Activated B cell treated with CpG ODN at 0.5 μM for 24 hours (primary cell): Measurements from ENCODE around the gene SLC9A9. TPM values are rescaled to one million over a fixed set of nuclear protein-coding genes. Genes with fewer than 3 reads are reported as not detected.
"Not testable (repeated sequence)": the region's sequence is repeated elsewhere in the genome, so short reads cannot be mapped to it uniquely, and the experiment has no call there.

Experiments
- ATAC-seq: fragments of 200-7000 bp; cut with Tn5 transposase; one replicate; pipeline ENCODE4 v1.10.0; 2021; ENCODE audit warnings: low read depth, mild to moderate bottlenecking, moderate library complexity
- CTCF ChIA-PET: fragments of 350-600 bp; sonication (Branson Sonifier 250); formaldehyde crosslinking; loops from one replicate; lab custom pipeline; 2021; ENCODE audit warnings: antibody characterized with exemption; lab: Charles Lee
- POLR2A ChIA-PET: fragments of 350-600 bp; sonication (Branson Sonifier 250); formaldehyde crosslinking; loops from one replicate; lab custom pipeline; 2021; ENCODE audit warnings: antibody characterized with exemption; lab: Charles Lee
- DNase-seq: peaks from one replicate; pipeline ENCODE4 v3.0.0; 2022
- H3K27ac Mint-ChIP-seq: one replicate; pipeline ENCODE4 v1.8.0; 2020; ENCODE audit warnings: mixed read lengths
- H3K27me3 Mint-ChIP-seq: one replicate; pipeline ENCODE4 v1.8.0; 2021; ENCODE audit warnings: mixed read lengths
- H3K36me3 Mint-ChIP-seq: one replicate; pipeline ENCODE4 v1.8.0; 2021; ENCODE audit warnings: low read depth, mixed read lengths
- H3K4me1 Mint-ChIP-seq: one replicate; pipeline ENCODE4 v1.8.0; 2021; ENCODE audit warnings: mixed read lengths
- H3K4me3 Mint-ChIP-seq: one replicate; pipeline ENCODE4 v1.8.0; 2020; ENCODE audit warnings: mild to moderate bottlenecking, mixed read lengths
- H3K9me3 Mint-ChIP-seq: one replicate; pipeline ENCODE4 v1.8.0; 2020; ENCODE audit warnings: mixed read lengths
- intact Hi-C: fragments of 100-400 bp; cut with micrococcal nuclease; formaldehyde crosslinking; loops from one replicate; pipeline ENCODE4 v1.15.1; 2024
- total RNA-seq: library from RNA; stranded (reverse); gene quantifications from 2 replicates; pipeline ENCODE4 v1.2.3, GENCODE V29; 2022
- TF ChIP-seq, protein P1 (sequence below): fragments of 200-600 bp; IDR thresholded peaks from one replicate; pipeline ENCODE4 v1.8.0; 2022; ENCODE audit warnings: antibody characterized with exemption, mild to moderate bottlenecking

Gene SLC9A9
- total RNA-seq, 1 donor from 2014 or later = 9.4 TPM

DNA sequence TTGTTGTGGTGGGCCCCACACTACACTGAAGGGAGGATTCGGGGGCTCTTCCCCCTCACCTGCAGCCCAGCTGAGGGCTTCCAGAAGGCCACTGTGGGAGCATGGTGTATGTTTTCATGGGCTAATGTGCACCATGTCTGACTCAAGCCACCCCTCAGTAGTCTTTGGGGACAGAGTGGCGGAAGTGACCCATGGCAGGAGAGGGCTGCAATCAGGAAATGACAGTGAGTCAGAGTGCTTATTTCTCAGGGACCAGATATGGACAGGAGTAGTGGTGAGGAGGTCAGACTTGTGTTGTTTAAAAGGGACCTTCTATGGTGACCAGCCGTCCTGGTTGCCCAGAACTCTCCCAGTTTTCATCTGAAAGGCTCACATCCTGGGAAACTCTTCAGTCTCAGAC is 32.8 kb upstream of the SLC9A9 start:
- ATAC-seq (no peak), DNase-seq (no peak)
- Mint-ChIP-seq H3K27me3 (peaks cover 2% of the 10 kb centered on the region), H3K4me1 (no peaks in the 10 kb centered on the region), H3K9me3 (no peaks in the 10 kb centered on the region), H3K4me3 (no peak overlapping the region), H3K27ac (no peak overlapping the region), H3K36me3 (no peaks in the 10 kb centered on the region)
- ChIA-PET POLR2A (no interaction called here), CTCF (no interaction called here)
- TF ChIP-seq, protein P1, sequence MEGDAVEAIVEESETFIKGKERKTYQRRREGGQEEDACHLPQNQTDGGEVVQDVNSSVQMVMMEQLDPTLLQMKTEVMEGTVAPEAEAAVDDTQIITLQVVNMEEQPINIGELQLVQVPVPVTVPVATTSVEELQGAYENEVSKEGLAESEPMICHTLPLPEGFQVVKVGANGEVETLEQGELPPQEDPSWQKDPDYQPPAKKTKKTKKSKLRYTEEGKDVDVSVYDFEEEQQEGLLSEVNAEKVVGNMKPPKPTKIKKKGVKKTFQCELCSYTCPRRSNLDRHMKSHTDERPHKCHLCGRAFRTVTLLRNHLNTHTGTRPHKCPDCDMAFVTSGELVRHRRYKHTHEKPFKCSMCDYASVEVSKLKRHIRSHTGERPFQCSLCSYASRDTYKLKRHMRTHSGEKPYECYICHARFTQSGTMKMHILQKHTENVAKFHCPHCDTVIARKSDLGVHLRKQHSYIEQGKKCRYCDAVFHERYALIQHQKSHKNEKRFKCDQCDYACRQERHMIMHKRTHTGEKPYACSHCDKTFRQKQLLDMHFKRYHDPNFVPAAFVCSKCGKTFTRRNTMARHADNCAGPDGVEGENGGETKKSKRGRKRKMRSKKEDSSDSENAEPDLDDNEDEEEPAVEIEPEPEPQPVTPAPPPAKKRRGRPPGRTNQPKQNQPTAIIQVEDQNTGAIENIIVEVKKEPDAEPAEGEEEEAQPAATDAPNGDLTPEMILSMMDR = no peak
- intact Hi-C loops = no loop called here

- Mint-ChIP-seq H3K27ac (no peak overlapping the region), H3K36me3 (no peaks in the 10 kb centered on the region), H3K4me3 (no peak overlapping the region), H3K4me1 (peaks cover 2% of the 10 kb centered on the region), H3K9me3 (no peaks in the 10 kb centered on the region), H3K27me3 (no peaks in the 10 kb centered on the region)
- DNase-seq (no peak), ATAC-seq (no peak)
- TF ChIP-seq, protein P1 = no peak
- POLR2A ChIA-PET = no interaction called here
- intact Hi-C loops = no loop called here
- CTCF ChIA-PET = interaction anchor here (0.6 kb wide), 1 partner anchor 101 kb away, joined by 3 read pairs; no protein-coding TSS in a partner anchor
These were observed 27.3 kb upstream of the SLC9A9 start for GRCh38 chr3:143875546-143875945.

- intact Hi-C loops, H3K4me1 Mint-ChIP-seq, H3K27me3 Mint-ChIP-seq, DNase-seq, H3K27ac Mint-ChIP-seq, H3K9me3 Mint-ChIP-seq, H3K4me3 Mint-ChIP-seq, POLR2A ChIA-PET, H3K36me3 Mint-ChIP-seq, ATAC-seq: not testable (repeated sequence)
- CTCF ChIA-PET = interaction anchor here (1.0 kb wide), 1 partner anchor 10 kb away, joined by 3 read pairs; no protein-coding TSS in a partner anchor
These were observed 25.3 kb upstream of the SLC9A9 start for GRCh38 chr3:143873553-143873952.

DNA sequence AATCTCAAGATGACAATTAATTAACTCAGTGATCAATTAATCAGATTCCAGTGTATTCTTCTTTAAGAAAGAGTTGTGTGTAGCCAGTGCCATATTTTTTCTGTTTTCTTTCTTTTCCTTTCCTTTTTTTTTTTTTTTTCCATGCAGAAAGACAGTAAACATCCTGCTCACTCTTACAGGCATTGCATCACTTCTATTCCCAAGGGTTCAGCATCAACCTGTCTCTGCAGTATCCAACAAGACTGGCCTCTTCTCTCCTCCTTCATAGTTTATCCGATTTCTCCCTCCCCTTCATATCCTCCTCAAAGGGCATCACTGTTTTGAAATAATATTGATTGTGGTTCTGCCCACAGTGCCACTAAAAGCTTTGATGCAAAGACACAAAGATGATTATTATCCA is 17.0 kb upstream of the SLC9A9 start:
- no peak overlapping the region for H3K27ac Mint-ChIP-seq
- TF ChIP-seq, protein P1 = no peak
- ChIA-PET POLR2A (no interaction called here), CTCF (no interaction called here)
- no peak for ATAC-seq
- no peak for DNase-seq
- intact Hi-C loops = no loop called here
- H3K9me3 Mint-ChIP-seq = no peaks in the 10 kb centered on the region
- peaks cover 15% of the 10 kb centered on the region for H3K27me3 Mint-ChIP-seq
- H3K36me3 Mint-ChIP-seq = no peaks in the 10 kb centered on the region
- peaks cover 21% of the 10 kb centered on the region for H3K4me1 Mint-ChIP-seq
- H3K4me3 Mint-ChIP-seq = no peak overlapping the region

DNA sequence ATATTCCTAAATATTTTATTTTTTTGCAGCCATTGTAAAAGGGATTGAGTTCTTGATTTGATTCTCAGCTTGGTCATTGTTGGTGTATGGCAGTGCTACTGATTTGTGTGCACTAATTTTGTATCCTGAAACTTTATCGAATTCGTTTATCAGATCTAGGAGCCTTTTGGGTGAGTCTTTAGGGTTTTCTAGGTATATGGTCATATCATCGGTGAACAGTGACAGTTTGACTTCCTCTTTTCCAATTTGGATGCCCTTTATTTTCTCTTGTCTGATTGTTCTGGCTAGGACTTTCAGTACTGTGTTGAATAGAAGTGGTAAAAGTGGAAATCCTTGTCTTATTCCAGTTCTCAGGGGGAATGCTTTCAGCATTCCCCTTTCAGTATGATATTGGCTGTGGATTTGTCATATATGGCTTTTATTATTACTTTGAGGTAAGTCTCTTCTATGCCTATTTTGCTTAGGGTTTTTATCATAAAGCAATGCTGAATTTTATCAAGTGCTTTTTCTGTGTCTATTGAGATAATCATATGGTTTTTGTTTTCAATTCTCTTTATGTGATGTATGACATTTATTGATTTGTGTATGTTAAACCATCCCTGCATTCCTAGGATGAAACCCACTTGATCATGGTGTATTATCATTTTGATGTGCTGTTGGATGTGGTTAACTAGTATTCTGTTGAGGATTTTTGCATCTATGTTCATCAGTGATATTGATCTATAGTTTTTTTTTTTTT is 11.4 kb upstream of the SLC9A9 start:
- Mint-ChIP-seq H3K36me3 (no peaks in the 10 kb centered on the region), H3K27me3 (peaks cover 16% of the 10 kb centered on the region), H3K9me3 (peaks cover 4% of the 10 kb centered on the region), H3K27ac (no peak overlapping the region), H3K4me3 (no peak overlapping the region), H3K4me1 (no peaks in the 10 kb centered on the region)
- DNase-seq (no peak), ATAC-seq (no peak)
- TF ChIP-seq, protein P1 = no peak
- POLR2A ChIA-PET = no interaction called here
- CTCF ChIA-PET = interaction anchor here (3.0 kb wide), 1 partner anchor 26 kb away, joined by 10 read pairs; no protein-coding TSS in a partner anchor
- intact Hi-C loops = no loop called here
